Uterus (tissue), 2 donors: ENCODE results near the gene KYAT1.

ENCODE experiments used
- POLR2A ChIP-seq, 2 donors: fragments of 450-650 bp; IDR thresholded peaks; one replicate each; pipeline ENCODE4 v1.6.1; 2016; ENCODE audit warnings: antibody characterized with exemption in 2 of 2, mild to moderate bottlenecking in 1 of 2, moderate library complexity in 1 of 2
- TF ChIP-seq, protein P1 (sequence below), 4 experiments: fragments of 200-600 bp in 2 of 4; fragments of 450-650 bp in 2 of 4; sonication (generic) in 2 of 4; IDR thresholded peaks; one replicate each; pipeline ENCODE4 v1.5.1; 2016 to 2019; ENCODE audit warnings: antibody characterized with exemption in 4 of 4, mild to moderate bottlenecking in 2 of 4, moderate library complexity in 1 of 4

DNA sequence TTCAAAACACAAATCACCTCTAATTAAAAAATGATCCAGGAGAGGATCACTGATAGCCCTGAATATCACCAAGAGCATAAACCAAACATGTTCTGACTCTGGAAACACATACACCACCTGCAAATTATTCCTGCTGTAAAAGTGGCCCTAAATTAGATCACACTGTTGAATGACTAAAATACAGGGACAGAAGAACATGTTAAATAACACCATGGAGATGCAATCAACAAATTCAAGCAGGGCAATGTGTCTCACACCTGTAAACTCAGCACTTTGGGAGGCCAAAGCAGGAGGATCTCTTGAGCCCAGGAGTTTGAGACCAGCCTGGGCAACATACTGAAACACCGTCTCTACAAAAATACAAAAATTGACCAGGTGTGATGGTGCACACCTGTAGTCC, 33.9 kb downstream of the KYAT1 start:
- no peak for TF ChIP-seq POLR2A (IDR thresholded peaks at IDR 0.05)
- TF ChIP-seq, protein P1, sequence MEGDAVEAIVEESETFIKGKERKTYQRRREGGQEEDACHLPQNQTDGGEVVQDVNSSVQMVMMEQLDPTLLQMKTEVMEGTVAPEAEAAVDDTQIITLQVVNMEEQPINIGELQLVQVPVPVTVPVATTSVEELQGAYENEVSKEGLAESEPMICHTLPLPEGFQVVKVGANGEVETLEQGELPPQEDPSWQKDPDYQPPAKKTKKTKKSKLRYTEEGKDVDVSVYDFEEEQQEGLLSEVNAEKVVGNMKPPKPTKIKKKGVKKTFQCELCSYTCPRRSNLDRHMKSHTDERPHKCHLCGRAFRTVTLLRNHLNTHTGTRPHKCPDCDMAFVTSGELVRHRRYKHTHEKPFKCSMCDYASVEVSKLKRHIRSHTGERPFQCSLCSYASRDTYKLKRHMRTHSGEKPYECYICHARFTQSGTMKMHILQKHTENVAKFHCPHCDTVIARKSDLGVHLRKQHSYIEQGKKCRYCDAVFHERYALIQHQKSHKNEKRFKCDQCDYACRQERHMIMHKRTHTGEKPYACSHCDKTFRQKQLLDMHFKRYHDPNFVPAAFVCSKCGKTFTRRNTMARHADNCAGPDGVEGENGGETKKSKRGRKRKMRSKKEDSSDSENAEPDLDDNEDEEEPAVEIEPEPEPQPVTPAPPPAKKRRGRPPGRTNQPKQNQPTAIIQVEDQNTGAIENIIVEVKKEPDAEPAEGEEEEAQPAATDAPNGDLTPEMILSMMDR (IDR thresholded peaks at IDR 0.05), result no peak
